Measurements from ENCODE around the gene SLC23A3.
A peak's percentile ranks its signal among the peaks of the same experiment; 100 is the strongest.

SLC23A3 gene

GRCh38 chr2:219140722-219141121, 29.1 kb downstream of the SLC23A3 start:
- no peak for DNase-seq

- no peak for DNase-seq
Measured at GRCh38 chr2:219133976-219134375, 35.9 kb downstream of the SLC23A3 start.

- no peak for DNase-seq
Measured at GRCh38 chr2:219131744-219132143, 38.1 kb downstream of the SLC23A3 start.

- no peak for DNase-seq
Measured at GRCh38 chr2:219131327-219131726, 38.5 kb downstream of the SLC23A3 start.

- no peak for DNase-seq
Measured at GRCh38 chr2:219129589-219129988, 40.2 kb downstream of the SLC23A3 start.

DNA sequence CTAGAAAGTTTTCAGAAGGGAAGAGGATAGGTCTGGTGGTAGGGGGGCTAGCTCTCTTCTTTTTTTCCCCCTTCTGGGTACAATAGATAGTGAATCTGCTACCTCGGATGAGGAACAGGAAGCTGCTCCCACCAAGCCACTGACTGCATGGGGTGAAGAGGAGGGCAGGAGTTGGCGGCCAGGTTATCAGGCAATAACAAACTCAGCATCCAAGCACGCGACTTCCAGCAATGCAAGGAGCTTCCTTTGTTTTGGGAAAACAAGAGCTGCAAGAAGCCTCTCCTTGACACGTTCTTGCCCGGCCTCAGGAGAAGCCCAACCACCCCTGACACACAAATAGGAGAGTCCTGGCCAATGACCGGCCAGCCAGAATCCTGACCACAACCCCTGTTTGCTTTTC, 41.4 kb downstream of the SLC23A3 start:
- peak; percentile 30 for DNase-seq

DNA sequence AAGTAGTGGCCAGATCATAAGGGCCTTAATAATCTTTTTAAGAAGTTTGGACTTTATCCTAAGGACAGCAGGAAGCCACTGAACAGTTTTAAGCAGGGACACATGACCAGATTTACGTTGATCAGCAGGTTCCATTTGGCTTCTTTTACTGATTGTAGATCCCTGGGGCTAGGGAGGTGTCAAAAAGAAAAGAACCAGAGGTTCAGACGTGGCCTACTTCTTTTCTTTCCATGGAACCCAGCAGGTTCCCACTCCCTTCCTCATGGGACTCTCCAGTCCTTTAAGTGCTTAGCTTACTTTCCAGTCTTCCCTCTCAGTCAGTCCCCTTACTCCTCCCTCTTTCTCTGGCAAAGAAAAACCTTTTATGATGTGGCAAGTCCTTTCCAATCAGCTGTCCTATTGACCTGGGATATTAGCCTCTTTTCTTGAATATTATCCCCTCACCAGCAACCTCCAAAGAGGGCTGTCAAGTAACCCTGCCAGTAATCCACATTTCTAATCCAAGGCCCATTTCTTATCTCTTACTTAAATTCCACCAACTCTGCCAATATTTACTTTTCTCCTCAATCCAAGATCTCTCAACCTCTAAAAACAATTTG, 42.7 kb downstream of the SLC23A3 start:
- no peak for DNase-seq

GRCh38 chr2:219126555-219126954, 43.3 kb downstream of the SLC23A3 start:
- DNase-seq = no peak

- no peak for DNase-seq
Measured at GRCh38 chr2:219125886-219126270, 44.0 kb downstream of the SLC23A3 start.

GRCh38 chr2:219125225-219125885, 44.5 kb downstream of the SLC23A3 start:
- peak; percentile 25 for DNase-seq

DNA sequence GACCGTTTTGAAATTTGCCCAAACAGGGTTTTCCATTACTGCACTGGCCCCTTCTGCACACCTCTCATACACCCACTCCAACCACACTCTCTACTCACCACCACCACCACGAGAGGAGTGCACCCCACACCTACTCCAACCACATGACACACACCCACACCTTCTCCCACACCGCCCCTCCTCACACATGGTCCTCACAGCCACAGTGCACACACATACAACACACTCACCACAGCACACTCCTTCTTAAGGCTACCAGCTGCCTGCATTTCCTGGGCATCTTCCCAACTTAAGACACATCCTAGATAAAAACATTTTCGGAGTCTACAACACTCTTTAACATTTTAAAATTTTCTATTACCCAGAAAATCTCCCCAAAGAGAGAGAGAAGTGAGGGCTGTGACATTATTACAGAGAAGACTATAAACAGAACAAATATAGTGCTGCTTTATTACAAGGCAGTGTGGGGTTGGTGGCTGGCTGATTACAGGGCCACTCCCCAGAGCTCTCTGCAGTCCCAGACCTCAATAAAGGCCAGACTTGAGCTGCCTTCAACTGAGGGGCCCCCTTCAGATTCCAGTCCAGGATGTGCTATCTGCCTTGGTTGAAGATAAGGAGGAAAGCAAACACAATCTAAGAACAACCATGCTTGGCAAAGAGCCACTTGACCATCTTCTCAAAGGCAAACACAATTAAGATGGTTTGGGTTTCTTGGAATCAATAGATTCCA, 45.3 kb downstream of the SLC23A3 start:
- DNase-seq = peak; percentile 83

GRCh38 chr2:219123356-219124135, 46.3 kb downstream of the SLC23A3 start:
- DNase-seq = no peak

- DNase-seq = peak; percentile 29
Measured at GRCh38 chr2:219122202-219122980, 47.4 kb downstream of the SLC23A3 start.

DNA sequence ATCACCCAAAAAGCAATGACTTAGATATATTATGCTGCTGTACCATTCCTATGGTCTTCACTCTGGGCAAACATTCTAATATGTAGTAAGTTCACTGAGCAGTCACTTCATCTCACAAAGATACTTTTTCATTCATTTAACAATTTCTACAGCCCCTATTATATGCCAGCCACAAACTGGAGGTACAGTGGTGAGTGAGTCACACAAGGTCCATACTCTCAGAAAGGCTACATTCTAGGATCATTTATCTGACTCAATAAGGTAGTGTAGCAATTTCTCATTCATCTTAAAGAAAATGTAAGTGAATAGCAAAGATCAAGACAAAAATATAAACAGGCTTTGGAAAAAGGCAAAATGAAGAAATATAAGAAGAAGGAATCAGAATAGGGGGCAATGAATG, 49.7 kb downstream of the SLC23A3 start:
- DNase-seq = no peak

DNA sequence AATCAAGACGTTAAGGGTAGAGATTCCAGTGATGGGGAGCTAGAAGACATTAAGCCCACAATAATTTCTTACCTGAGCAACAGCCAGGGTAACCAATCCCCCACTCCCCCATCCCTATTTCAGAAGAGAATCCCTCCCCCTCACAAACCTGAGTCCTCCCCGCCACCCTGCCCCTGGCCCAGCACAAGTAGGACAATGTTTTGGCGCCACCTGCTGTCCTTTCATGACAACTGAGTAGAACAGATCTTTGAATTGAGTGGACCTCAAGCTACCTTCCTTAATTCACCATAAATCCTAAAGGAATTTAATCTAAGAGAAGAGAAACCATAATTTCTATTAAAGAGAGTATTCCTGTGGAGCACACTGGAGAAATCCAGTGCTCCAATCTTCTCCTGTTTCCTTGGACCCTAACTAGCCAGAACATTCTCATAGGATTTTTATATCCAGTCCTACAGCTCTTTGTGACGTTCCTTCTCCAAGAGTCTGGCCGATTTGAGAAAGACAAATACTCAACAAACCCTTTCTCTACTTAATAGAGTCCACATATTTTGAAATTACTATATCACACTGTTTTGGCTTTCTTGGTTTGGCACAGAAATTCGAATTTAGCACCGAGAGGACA, 50.3 kb downstream of the SLC23A3 start:
- peak; percentile 61 for DNase-seq

DNA sequence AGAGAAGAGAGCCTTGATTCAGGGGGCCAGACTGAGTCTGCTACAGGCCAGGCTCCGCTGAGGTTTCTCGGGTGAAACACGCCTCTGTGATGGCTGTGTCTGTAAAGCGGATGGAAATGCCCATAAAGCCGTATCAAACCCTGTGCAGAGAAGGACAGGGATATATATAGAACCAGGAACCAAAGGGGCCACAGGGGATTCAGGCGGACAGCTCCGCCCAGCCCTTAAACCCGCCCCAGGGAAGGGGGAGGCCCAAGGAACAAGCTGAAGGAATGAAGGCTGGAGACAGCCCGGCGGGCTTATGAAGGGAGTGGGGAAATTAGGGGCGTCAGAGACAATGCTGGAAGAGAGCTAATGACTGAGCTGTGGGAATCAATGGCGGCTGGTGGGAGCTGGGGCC, 51.3 kb downstream of the SLC23A3 start:
- no peak for DNase-seq

GRCh38 chr2:219116776-219117646, 52.8 kb downstream of the SLC23A3 start:
- DNase-seq = no peak

GRCh38 chr2:219112651-219113338, 57.0 kb downstream of the SLC23A3 start:
- DNase-seq = no peak

DNA sequence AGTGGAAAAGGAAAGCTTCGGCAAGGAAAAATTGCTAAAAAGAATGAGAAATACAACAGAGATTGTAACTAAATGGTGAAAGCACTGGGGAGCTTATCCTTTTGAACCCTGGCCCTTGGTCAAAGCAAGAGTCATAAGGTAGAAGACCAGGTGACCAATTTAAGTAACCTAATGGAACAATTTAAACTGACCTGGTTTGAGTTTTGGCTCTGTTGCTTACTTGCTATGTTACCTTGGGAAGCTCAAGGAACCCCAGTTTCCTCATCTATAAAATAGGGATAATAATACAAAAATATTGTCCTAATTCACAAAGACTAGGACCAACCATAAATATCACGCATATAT, 57.8 kb downstream of the SLC23A3 start:
- DNase-seq = no peak

Measured in hematopoietic multipotent progenitor cell treated with erythropoietin and hydrocortisone succinate and interleukin-3 and kit ligand, for 8 days (in vitro differentiated cells).